Measurements from ENCODE around the gene SGCB.

SGCB gene

GRCh38 chr4:52019936-52020657 lies 18.0 kb downstream of the SGCB start, which contains the start of gene LRRC66:
Gene LRRC66 (minus strand): TSS chr4:52020363. CDS start chr4:52017613, 2,750 bp downstream.
- DNase-seq: no peak

- DNase-seq: no peak
Measured at GRCh38 chr4:52017814-52018213, 20.3 kb downstream of the SGCB start.

- no peak for DNase-seq
Measured at GRCh38 chr4:52016981-52017380, 21.1 kb downstream of the SGCB start.

DNA sequence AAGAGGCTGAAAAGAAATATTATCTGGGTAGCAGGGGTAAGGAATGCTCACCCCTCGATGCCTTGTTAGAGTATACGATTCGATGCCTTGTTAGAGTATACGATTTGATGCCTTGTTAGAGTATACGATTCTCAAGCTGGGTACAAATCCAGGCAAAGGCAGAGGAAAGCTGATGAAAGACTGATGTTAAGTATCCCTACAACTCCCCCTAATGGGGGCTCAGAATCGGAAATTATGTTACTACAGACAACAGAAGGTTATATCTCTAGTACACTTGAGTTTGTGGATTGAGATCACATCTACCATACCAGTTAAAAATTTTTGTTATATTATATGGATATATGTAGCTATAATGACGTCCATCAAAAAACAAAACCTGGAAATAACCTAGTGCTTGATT lies 22.7 kb downstream of the SGCB start:
- peak; percentile 15 for DNase-seq

DNA sequence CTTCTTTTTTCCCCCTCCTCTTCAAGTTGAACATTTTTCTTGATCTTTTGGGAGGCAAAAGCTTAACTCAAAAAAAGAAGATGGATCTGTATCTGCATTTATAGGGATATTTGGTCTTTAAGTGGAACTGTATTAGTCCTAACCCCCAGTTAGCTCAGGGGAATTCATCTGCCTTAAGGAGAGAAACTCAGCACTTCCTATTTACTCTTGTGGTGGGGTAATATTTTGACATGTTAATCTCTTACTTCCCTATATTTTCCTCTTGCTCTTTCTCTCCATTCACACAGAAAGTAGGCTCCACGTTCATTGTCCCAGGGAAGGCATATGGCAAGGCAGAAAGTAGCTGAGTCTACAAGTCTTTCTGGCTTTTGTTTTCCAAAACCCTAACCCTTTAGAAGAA lies 23.2 kb downstream of the SGCB start:
- DNase-seq: no peak

DNA sequence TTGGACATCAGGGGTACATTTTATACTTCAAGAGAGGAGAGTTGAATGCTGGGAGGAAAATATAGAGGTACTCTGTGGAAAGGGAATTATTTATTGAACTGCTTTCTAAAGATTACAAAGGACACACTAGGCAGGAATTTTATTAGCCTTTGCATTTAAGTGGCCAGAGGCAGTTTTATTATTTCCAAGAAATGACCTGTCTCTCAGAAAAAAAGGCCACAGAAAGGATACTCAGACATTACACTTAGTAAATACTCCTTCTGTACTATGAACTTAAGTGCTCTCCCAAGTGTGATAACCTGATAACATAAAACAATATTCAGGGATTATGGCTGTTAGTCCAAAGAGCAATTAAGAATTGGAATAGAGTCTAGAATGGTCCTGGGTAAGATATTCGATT lies 25.4 kb downstream of the SGCB start:
- DNase-seq: no peak

DNA sequence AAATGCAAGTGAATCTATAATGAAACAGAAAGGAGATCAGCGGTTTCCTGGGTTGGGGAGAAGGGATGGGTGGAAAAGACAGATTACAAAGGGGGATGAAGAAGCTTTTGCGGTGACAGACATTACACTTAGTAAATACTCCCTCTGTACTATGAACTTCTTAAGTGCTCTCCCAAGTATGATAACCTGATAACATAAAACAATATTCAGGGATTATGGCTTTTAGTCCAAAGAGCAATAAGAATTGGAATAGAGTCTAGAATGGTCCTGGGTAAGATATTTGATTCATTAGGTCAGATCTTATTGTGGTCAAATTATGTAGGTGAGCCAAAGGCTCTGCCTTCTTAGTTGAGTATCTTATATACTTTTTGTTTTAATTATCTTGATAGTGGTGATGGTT lies 27.1 kb downstream of the SGCB start:
- no peak for DNase-seq

GRCh38 chr4:52006887-52007286 lies 31.2 kb downstream of the SGCB start:
- DNase-seq: no peak

- DNase-seq: no peak
Measured at GRCh38 chr4:52005604-52006273, 32.4 kb downstream of the SGCB start.

DNA sequence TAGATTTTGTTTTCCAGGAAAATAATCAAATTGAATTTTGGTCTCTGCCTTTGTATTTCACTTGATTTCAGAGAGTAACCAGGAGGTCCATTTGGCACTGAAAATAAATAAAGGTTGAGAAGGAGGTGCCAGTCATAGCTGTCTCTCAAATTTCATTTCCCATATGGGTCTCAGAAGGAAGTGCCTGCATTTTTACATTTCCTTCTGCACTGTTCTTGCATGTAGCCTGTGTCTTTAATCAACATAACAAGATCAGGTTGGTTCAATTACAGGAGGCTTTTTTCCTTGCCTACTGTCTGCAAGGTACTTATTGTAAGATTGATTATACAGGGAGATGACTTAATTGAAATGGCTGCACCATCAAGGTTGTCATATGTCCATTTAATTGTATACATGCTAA lies 33.7 kb downstream of the SGCB start:
- DNase-seq: no peak

- peak; percentile 3 for DNase-seq
Measured at GRCh38 chr4:52001616-52002015, 36.5 kb downstream of the SGCB start.

DNA sequence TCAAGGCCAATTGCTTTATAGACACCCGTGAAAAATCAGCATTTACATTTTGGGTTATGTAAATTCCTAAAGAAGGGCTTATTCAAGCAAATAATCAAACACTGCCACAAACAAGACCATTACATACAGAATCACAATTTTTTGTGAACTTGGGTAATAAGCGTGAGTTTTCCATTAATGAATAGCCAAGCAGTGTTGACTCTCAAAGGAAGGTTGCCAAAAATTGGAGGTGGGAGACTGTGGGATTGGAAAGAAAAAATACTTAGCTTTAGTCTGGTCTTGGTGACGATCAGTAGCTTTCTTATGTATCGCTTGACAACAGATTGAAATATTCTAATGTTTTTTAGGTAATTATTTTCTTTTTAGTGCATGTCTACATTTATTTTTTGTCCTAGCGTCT lies 38.8 kb downstream of the SGCB start:
- DNase-seq: no peak

GRCh38 chr4:51998837-51999236 lies 39.3 kb downstream of the SGCB start:
- no peak for DNase-seq

- no peak for DNase-seq
Measured at GRCh38 chr4:51997647-51998046, 40.5 kb downstream of the SGCB start.

- no peak for DNase-seq
Measured at GRCh38 chr4:51995647-51996220, 42.4 kb downstream of the SGCB start.

Measured in fibroblast of skin of abdomen (primary cell).